ENCODE measurements around the gene HIF1A.

DNA sequence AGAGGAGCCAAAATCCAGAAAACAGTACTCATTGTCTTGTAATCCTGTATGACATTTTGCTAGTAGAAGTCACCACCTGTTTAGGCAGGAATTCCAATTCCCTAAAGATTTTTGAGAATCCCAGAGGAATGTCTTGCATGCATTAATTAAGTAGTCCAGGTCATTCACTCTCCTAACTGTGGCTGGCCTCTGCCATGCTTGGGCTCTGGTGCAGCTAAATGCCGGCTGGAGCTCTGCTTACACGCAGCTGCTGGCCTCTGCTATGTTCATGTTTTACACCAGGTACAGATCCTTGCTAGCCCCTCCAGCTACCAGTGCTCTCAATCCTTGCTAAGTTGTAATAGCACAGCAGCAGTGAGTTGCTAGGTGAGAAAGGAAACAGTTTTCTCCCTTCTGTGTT is 16.3 kb upstream of the HIF1A start:
- TF ChIP-seq CTCF (conservative IDR thresholded peaks at IDR 0.05; ENCODE audit: low read depth in 2 of 2), result no peak
- no peak for TF ChIP-seq EZH2 (IDR thresholded peaks at IDR 0.05; ENCODE audit: low read depth, unreplicated experiment)
- no peak for TF ChIP-seq CREB1 (CRISPR knock-in tag; IDR thresholded peaks at IDR 0.05; ENCODE audit: low read depth)
- TF ChIP-seq, protein P1, sequence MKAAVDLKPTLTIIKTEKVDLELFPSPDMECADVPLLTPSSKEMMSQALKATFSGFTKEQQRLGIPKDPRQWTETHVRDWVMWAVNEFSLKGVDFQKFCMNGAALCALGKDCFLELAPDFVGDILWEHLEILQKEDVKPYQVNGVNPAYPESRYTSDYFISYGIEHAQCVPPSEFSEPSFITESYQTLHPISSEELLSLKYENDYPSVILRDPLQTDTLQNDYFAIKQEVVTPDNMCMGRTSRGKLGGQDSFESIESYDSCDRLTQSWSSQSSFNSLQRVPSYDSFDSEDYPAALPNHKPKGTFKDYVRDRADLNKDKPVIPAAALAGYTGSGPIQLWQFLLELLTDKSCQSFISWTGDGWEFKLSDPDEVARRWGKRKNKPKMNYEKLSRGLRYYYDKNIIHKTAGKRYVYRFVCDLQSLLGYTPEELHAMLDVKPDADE (IDR thresholded peaks at IDR 0.05), result no peak
- no peak for TF ChIP-seq JUNB (IDR thresholded peaks at IDR 0.05; ENCODE audit: unreplicated experiment)
